HepG2 (cell line): ENCODE measurements around the gene SLC13A5. TPM values are rescaled to one million over a fixed set of nuclear protein-coding genes. Genes with fewer than 3 reads are reported as not detected.
"Not testable (repeated sequence)": the region's sequence is repeated elsewhere in the genome, so short reads cannot be mapped to it uniquely, and the experiment has no call there.

ENCODE experiments used
- ATAC-seq: fragments of 200-7000 bp; cut with Tn5 transposase; 3 replicates; pipeline ENCODE4 v1.9.1; 2020; ENCODE audit warnings: mild to moderate bottlenecking, moderate library complexity
- BruUV-seq: library from RNA; stranded (reverse); fragments of 400-500 nt; replicated peaks from 2 replicates; lab custom pipeline; 2021; lab: Mats Ljungman, UMichigan
- CTCF ChIA-PET: fragments of 300-600 bp; formaldehyde crosslinking; extraction: SDS; loops from one replicate; lab custom pipeline; 2021; ENCODE audit warnings: low total read pairs, inconsistent platforms, low intra/inter-chr PET ratio; lab: Yijun Ruan, JAX
- POLR2A ChIA-PET: fragments of 350-600 bp; sonication (Branson Sonifier 250); formaldehyde crosslinking; loops from one replicate; lab custom pipeline; 2020; ENCODE audit warnings: antibody characterized with exemption, inconsistent platforms; lab: Yijun Ruan, JAX
- DNase-seq: peaks from one replicate; pipeline ENCODE4 v3.0.0-alpha.2; 2015; ENCODE audit warnings: low spot score
- FAIRE-seq: peaks from 3 replicates; lab custom pipeline; 2011; peaks lifted over from hg19 to GRCh38; lab: Jason Lieb, UNC
- H2AFZ ChIP-seq: one replicate; pipeline ENCODE4 v1.6.1; 2011; ENCODE audit warnings: low read length, inconsistent platforms
- H3K27ac ChIP-seq: fragments of 300-600 bp; 3 replicates; pipeline ENCODE4 v1.8.0; 2011; ENCODE audit warnings: mixed run types, mild to moderate bottlenecking, mixed read lengths, low read length, inconsistent platforms; ENCODE audit not compliant: insufficient read depth; ENCODE audit errors: extremely low read length
- H3K27me3 ChIP-seq, 2 experiments: fragments of 200-600 bp in 1 of 2; 2 replicates in 1 of 2; 3 replicates in 1 of 2; pipeline versions ENCODE4 v1.6.0 to v1.8.0; 2011; ENCODE audit warnings: low read length in 2 of 2, mild to moderate bottlenecking in 2 of 2, moderate library complexity in 2 of 2, inconsistent platforms in 1 of 2; ENCODE audit not compliant: insufficient read depth in 2 of 2, control insufficient read depth in 1 of 2
- H3K36me3 ChIP-seq, 2 experiments: fragments of 200-600 bp in 1 of 2; replicated peaks in 1 of 2; 2 replicates in 1 of 2; 3 replicates in 1 of 2; pipeline versions ENCODE4 v1.5.1 to v1.8.0; 2011; ENCODE audit warnings: low read length in 2 of 2, inconsistent platforms in 1 of 2; ENCODE audit not compliant: insufficient read depth in 2 of 2, control insufficient read depth in 1 of 2
- H3K4me1 ChIP-seq: 2 replicates; pipeline ENCODE4 v1.5.1; 2012; ENCODE audit warnings: low read length, inconsistent platforms; ENCODE audit not compliant: insufficient read depth
- H3K4me2 ChIP-seq: 2 replicates; pipeline ENCODE4 v1.6.0; 2011; ENCODE audit warnings: low read depth, low read length, inconsistent platforms
- H3K4me3 ChIP-seq, 3 experiments: fragments of 200-600 bp in 1 of 3; sonication (generic), shearing (Covaris generic) in 1 of 3; replicated peaks in 1 of 3; 2 replicates each; pipeline ENCODE4 v1.5.1; 2011 to 2016; ENCODE audit warnings: low read length in 3 of 3, inconsistent platforms in 2 of 3, low read depth in 2 of 3, mild to moderate bottlenecking in 2 of 3, control low read depth in 1 of 3, mixed read lengths in 1 of 3; ENCODE audit not compliant: insufficient read depth in 1 of 3
- H3K79me2 ChIP-seq: one replicate; pipeline ENCODE4 v1.6.1; 2011; ENCODE audit warnings: low read length, inconsistent platforms; ENCODE audit not compliant: insufficient read depth
- H3K9ac ChIP-seq: 2 replicates; pipeline ENCODE4 v1.6.0; 2011; ENCODE audit warnings: mild to moderate bottlenecking, low read depth, low read length, inconsistent platforms; ENCODE audit not compliant: insufficient read depth
- H3K9me3 ChIP-seq: 2 replicates; pipeline ENCODE4 v1.5.1; 2012; ENCODE audit warnings: mild to moderate bottlenecking, low read length
- H4K20me1 ChIP-seq: 2 replicates; pipeline ENCODE4 v1.6.0; 2011; ENCODE audit warnings: inconsistent platforms, mild to moderate bottlenecking, low read length, moderate library complexity; ENCODE audit not compliant: insufficient read depth
- CC2D1A ChIP-seq: sonication (generic); formaldehyde crosslinking; IDR thresholded peaks from 2 replicates; pipeline ENCODE4 v1.8.1; 2023; ENCODE audit warnings: mild to moderate bottlenecking, missing genetic modification reagents
- CREB1 ChIP-seq, 2 experiments: fragments of 450-650 bp in 1 of 2; IDR thresholded peaks; 2 replicates each; pipeline ENCODE4 v1.6.1; 2016 to 2017; ENCODE audit warnings: control low read depth in 1 of 2, mild to moderate bottlenecking in 1 of 2, missing compliant biosample characterization in 1 of 2, missing genetic modification characterization in 1 of 2
- JUNB ChIP-seq: sonication (generic); formaldehyde crosslinking; IDR thresholded peaks from 2 replicates; pipeline ENCODE4 v1.8.0; 2022; ENCODE audit warnings: missing genetic modification reagents, mild to moderate bottlenecking, borderline replicate concordance
- TIGD3 ChIP-seq: sonication (generic); formaldehyde crosslinking; IDR thresholded peaks from 2 replicates; pipeline ENCODE4 v1.5.1; 2020; ENCODE audit warnings: mild to moderate bottlenecking, missing genetic modification reagents, borderline replicate concordance
- TRAFD1 ChIP-seq: sonication (generic); formaldehyde crosslinking; IDR thresholded peaks from 2 replicates; pipeline ENCODE4 v1.5.1; 2020; ENCODE audit warnings: missing genetic modification reagents, mild to moderate bottlenecking, borderline replicate concordance
- UBTF ChIP-seq: sonication (generic); formaldehyde crosslinking; IDR thresholded peaks from 2 replicates; pipeline ENCODE4 v1.4.0; 2020; ENCODE audit warnings: mild to moderate bottlenecking, missing genetic modification reagents
- ZFP1 ChIP-seq: IDR thresholded peaks from 2 replicates; pipeline ENCODE4 v1.6.1; 2016
- ZNF331 ChIP-seq: sonication (generic); formaldehyde crosslinking; IDR thresholded peaks from 2 replicates; pipeline ENCODE4 v1.4.0; 2020; ENCODE audit warnings: missing genetic modification reagents
- ZNF33A ChIP-seq: sonication (generic); formaldehyde crosslinking; IDR thresholded peaks from 2 replicates; pipeline ENCODE4 v1.5.1; 2020; ENCODE audit warnings: missing genetic modification reagents, mild to moderate bottlenecking, moderate library complexity, borderline replicate concordance
- WGBS: methylation state at CpG from one replicate; pipeline ENCODE4 v1.1.6; 2017; ENCODE audit warnings: low lambda C conversion rate; 5-methylcytosine and 5-hydroxymethylcytosine counted together
- in situ Hi-C: cut with HindIII; loops from 2 replicates; pipeline ENCODE4 v1.10.0; 2017; ENCODE audit warnings: low pct_unique_long_range_greater_than_20kb; ENCODE audit not compliant: extremely low pct_ligation_motif_present
- intact Hi-C: fragments of 100-400 bp; cut with micrococcal nuclease; formaldehyde crosslinking; loops from one replicate; pipeline ENCODE4 v1.10.0; 2022; ENCODE audit not compliant: unreplicated experiment
- polyA plus RNA-seq, 8 experiments: library from polyadenylated mRNA; depleted of rRNA in 3 of 8; stranded (reverse) in 7 of 8; unstranded in 1 of 8; fragments of >200 nt; fragmentation: Illumina TruSeq in 4 of 8; extraction: Trizol in 4 of 8; gene quantifications; 2 replicates each; pipeline versions ENCODE4 v1.2.1 to v1.2.3, GENCODE V29; 2011 to 2016; ENCODE audit warnings: low read depth in 4 of 8, missing spikeins in 1 of 8, mixed read lengths in 1 of 8; ENCODE audit not compliant: insufficient read depth in 1 of 8
- total RNA-seq, 5 experiments: library from RNA; depleted of rRNA; stranded (reverse); fragments of >200 nt; fragmentation: Illumina TruSeq; extraction: Trizol; gene quantifications; 2 replicates each; pipeline ENCODE4 v1.2.3, GENCODE V29; 2016; ENCODE audit warnings: low read depth in 1 of 5

Gene SLC13A5
- total and polyA plus RNA-seq, 2 of the 13 experiments (the other 11 are each of a cell fraction or from before 2014, with no cell fraction given): 42.8 to 310 TPM

GRCh38 chr17:6663200-6663599 lies 50.0 kb downstream of the SLC13A5 start:
- H3K4me2 ChIP-seq, BruUV-seq, ATAC-seq, H4K20me1 ChIP-seq, H2AFZ ChIP-seq, H3K9me3 ChIP-seq, CTCF ChIA-PET, H3K36me3 ChIP-seq, H3K4me3 ChIP-seq, H3K27me3 ChIP-seq, FAIRE-seq, H3K79me2 ChIP-seq, DNase-seq, H3K9ac ChIP-seq, H3K27ac ChIP-seq: not testable (repeated sequence)
- in situ Hi-C loops: loop anchor here (10.0 kb wide), 2 partner anchors 172 to 352 kb away; partner anchors contain the start of genes RNASEK and TEKT1
- POLR2A ChIA-PET: interaction anchor here (1.4 kb wide), 1 partner anchor 50 kb away, joined by 4 read pairs; the partner anchor contains the start of gene SLC13A5
- intact Hi-C loops: loop anchor here (5.0 kb wide), 1 partner anchor 344 kb away; no protein-coding TSS in a partner anchor
- peaks cover 22% of the 10 kb centered on the region for H3K4me1 ChIP-seq
- WGBS: 80% methylated on average over 14 of the region's 14 CpGs

GRCh38 chr17:6661464-6661848 lies 51.7 kb downstream of the SLC13A5 start:
- ChIA-PET POLR2A (interaction anchor here (1.0 to 1.3 kb wide), 3 partner anchors 15 to 52 kb away, joined by 3 to 4 read pairs (median 4); partner anchors contain the start of gene SLC13A5), CTCF (no interaction called here)
- no peak for TF ChIP-seq ZNF33A (CRISPR knock-in tag)
- TF ChIP-seq CC2D1A (CRISPR knock-in tag): no peak
- no peak for TF ChIP-seq UBTF
- no peak for TF ChIP-seq ZFP1 (CRISPR knock-in tag)
- TF ChIP-seq JUNB (CRISPR knock-in tag): no peak
- TF ChIP-seq CREB1 (IDR thresholded peaks at IDR 0.05): no peak
- no peak for TF ChIP-seq CREB1 (CRISPR knock-in tag; IDR thresholded peaks at IDR 0.05)
- no peak for TF ChIP-seq TRAFD1 (CRISPR knock-in tag)
- no peak for TF ChIP-seq ZNF331
- no peak for TF ChIP-seq TIGD3
- 67% methylated on average over 2 of the region's 2 CpGs for WGBS
- DNase-seq: no peak
- no peak overlapping the region for H3K27ac ChIP-seq
- BruUV-seq: no TSS peak
- H3K27me3 ChIP-seq: no peaks in the 10 kb centered on the region
- H2AFZ ChIP-seq: no peak overlapping the region
- no peak overlapping the region for H3K4me2 ChIP-seq
- intact Hi-C loops (loop anchor here (5.0 kb wide), 1 partner anchor 346 kb away; no protein-coding TSS in a partner anchor), in situ Hi-C loops (loop anchor here (10.0 kb wide), 2 partner anchors 173 to 353 kb away; partner anchors contain the start of genes RNASEK and TEKT1)
- no peak overlapping the region for H3K4me3 ChIP-seq
- H3K79me2 ChIP-seq: no peaks in the 10 kb centered on the region
- no peak for FAIRE-seq
- H4K20me1 ChIP-seq: no peaks in the 10 kb centered on the region
- H3K36me3 ChIP-seq: no peaks in the 10 kb centered on the region
- ATAC-seq: no peak
- no peak overlapping the region for H3K9ac ChIP-seq
- H3K4me1 ChIP-seq: peaks cover 9% of the 10 kb centered on the region
- no peaks in the 10 kb centered on the region for H3K9me3 ChIP-seq
